ENCODE data around the gene MRPS23. TPM values are rescaled to one million over a fixed set of nuclear protein-coding genes. Genes with fewer than 3 reads are reported as not detected.

MRPS23 gene
- total RNA-seq, 1 donor from 2014 or later, result 27.0 TPM

- no peak overlapping the region for H3K4me3 ChIP-seq (ENCODE audit: low read depth, low read length)
- no peak for DNase-seq (ENCODE audit: low read depth)
- TF ChIP-seq CTCF (conservative IDR thresholded peaks at IDR 0.05; ENCODE audit: low read depth, low read length), result no peak
Measured at GRCh38 chr17:57886020-57886419, 36.2 kb upstream of the MRPS23 start.

GRCh38 chr17:57885148-57885915, 35.5 kb upstream of the MRPS23 start:
- H3K4me3 ChIP-seq (ENCODE audit: low read depth, low read length), result no peak overlapping the region
- TF ChIP-seq CTCF (conservative IDR thresholded peaks at IDR 0.05; ENCODE audit: low read depth, low read length), result no peak
- DNase-seq (ENCODE audit: low read depth), result no peak

- no peak for DNase-seq (ENCODE audit: low read depth)
- no peak for TF ChIP-seq CTCF (conservative IDR thresholded peaks at IDR 0.05; ENCODE audit: low read depth, low read length)
- no peak overlapping the region for H3K4me3 ChIP-seq (ENCODE audit: low read depth, low read length)
Measured at GRCh38 chr17:57881783-57882351, 32.0 kb upstream of the MRPS23 start.

- no peak overlapping the region for H3K4me3 ChIP-seq (ENCODE audit: low read depth, low read length)
- no peak for DNase-seq (ENCODE audit: low read depth)
Measured at GRCh38 chr17:57881143-57881542, 31.3 kb upstream of the MRPS23 start.

GRCh38 chr17:57880086-57880456, 30.2 kb upstream of the MRPS23 start:
- no peak for DNase-seq (ENCODE audit: low read depth)
- TF ChIP-seq CTCF (conservative IDR thresholded peaks at IDR 0.05; ENCODE audit: low read depth, low read length), result no peak
- no peak overlapping the region for H3K4me3 ChIP-seq (ENCODE audit: low read depth, low read length)

More at GRCh38 chr17:57881143-57881542, 31.3 kb upstream of the MRPS23 start:
- TF ChIP-seq CTCF (conservative IDR thresholded peaks at IDR 0.05; ENCODE audit: low read depth, low read length), result no peak

- no peak overlapping the region for H3K4me3 ChIP-seq (ENCODE audit: low read depth, low read length)
- DNase-seq (ENCODE audit: low read depth), result no peak
Measured at GRCh38 chr17:57879437-57880085, 29.7 kb upstream of the MRPS23 start.

More at GRCh38 chr17:57879437-57880085, 29.7 kb upstream of the MRPS23 start:
- no peak for TF ChIP-seq CTCF (conservative IDR thresholded peaks at IDR 0.05; ENCODE audit: low read depth, low read length)

Measured in epithelial cell of proximal tubule (primary cell).